Endothelial cell (in vitro differentiated cells): Measurements from ENCODE around the gene PLEKHA3. TPM values are rescaled to one million over a fixed set of nuclear protein-coding genes. Genes with fewer than 3 reads are reported as not detected.

Experiments used
- DNase-seq: peaks from one replicate; pipeline ENCODE4 v3.0.0; 2021; ENCODE audit warnings: low spot score
- H3K27ac Mint-ChIP-seq: one replicate; pipeline ENCODE4 v1.8.0; 2021; ENCODE audit warnings: mixed read lengths, inconsistent platforms; ENCODE audit not compliant: unreplicated experiment
- H3K27me3 Mint-ChIP-seq: one replicate; pipeline ENCODE4 v1.8.0; 2021; ENCODE audit warnings: mild to moderate bottlenecking, moderate library complexity, mixed read lengths, inconsistent platforms; ENCODE audit not compliant: unreplicated experiment
- H3K36me3 Mint-ChIP-seq: one replicate; pipeline ENCODE4 v1.8.0; 2021; ENCODE audit warnings: mild to moderate bottlenecking, low read depth, mixed read lengths, inconsistent platforms; ENCODE audit not compliant: unreplicated experiment
- H3K4me1 Mint-ChIP-seq: one replicate; pipeline ENCODE4 v1.8.0; 2021; ENCODE audit warnings: mild to moderate bottlenecking, mixed read lengths, inconsistent platforms; ENCODE audit not compliant: unreplicated experiment
- H3K4me3 Mint-ChIP-seq: one replicate; pipeline ENCODE4 v1.8.0; 2021; ENCODE audit warnings: mild to moderate bottlenecking, mixed read lengths, inconsistent platforms; ENCODE audit not compliant: unreplicated experiment
- H3K9me3 Mint-ChIP-seq: one replicate; pipeline ENCODE4 v1.8.0; 2021; ENCODE audit warnings: mixed read lengths, inconsistent platforms; ENCODE audit not compliant: unreplicated experiment
- CTCF ChIP-seq: fragments of 200-600 bp; sonication (generic); IDR thresholded peaks from one replicate; pipeline ENCODE4 v1.5.0; 2021; ENCODE audit warnings: antibody characterized with exemption; ENCODE audit not compliant: unreplicated experiment
- total RNA-seq: library from RNA; stranded (reverse); fragmentation: NEBNext Ultra II Directional; extraction: Animal tissue kit (Norgen Biotek cat#: 25700); gene quantifications from one replicate; pipeline ENCODE4 v1.2.1, GENCODE V29; 2021; ENCODE audit not compliant: unreplicated experiment

Gene PLEKHA3
- total RNA-seq, 1 donor from 2014 or later = 20.4 TPM

GRCh38 chr2:178478439-178479274, 1.6 kb upstream of the PLEKHA3 start, which contains the start of gene FKBP7:
TSS of gene FKBP7 (minus strand) at chr2:178478600. CDS start at chr2:178478499, 101 bp downstream.
- peak within 1 kb of the TSS; percentile 94 for H3K4me3 Mint-ChIP-seq
- DNase-seq = peak; percentile 85
- H3K36me3 Mint-ChIP-seq = no peaks in the 10 kb centered on the region
- peak within 1 kb of the TSS; percentile 87 for H3K27ac Mint-ChIP-seq
- peaks cover 14% of the 10 kb centered on the region for H3K4me1 Mint-ChIP-seq
- peaks cover 5% of the 10 kb centered on the region for H3K27me3 Mint-ChIP-seq
- H3K9me3 Mint-ChIP-seq = no peaks in the 10 kb centered on the region
- TF ChIP-seq CTCF = no peak

- H3K27me3 Mint-ChIP-seq = peaks cover 5% of the 10 kb centered on the region
- no peaks in the 10 kb centered on the region for H3K9me3 Mint-ChIP-seq
- peaks cover 14% of the 10 kb centered on the region for H3K4me1 Mint-ChIP-seq
- H3K4me3 Mint-ChIP-seq = peak overlapping the region; percentile 94
- no peak for DNase-seq
- no peak for TF ChIP-seq CTCF
- H3K36me3 Mint-ChIP-seq = no peaks in the 10 kb centered on the region
- peak overlapping the region; percentile 87 for H3K27ac Mint-ChIP-seq
These were observed 1.0 kb upstream of the PLEKHA3 start for GRCh38 chr2:178479275-178479616.

GRCh38 chr2:178479758-178480226, 465 bp upstream of the PLEKHA3 start:
- no peak for DNase-seq
- Mint-ChIP-seq H3K4me1 (peaks cover 14% of the 10 kb centered on the region), H3K4me3 (peak overlapping the region; percentile 94), H3K27me3 (peaks cover 5% of the 10 kb centered on the region), H3K9me3 (no peaks in the 10 kb centered on the region), H3K27ac (peak overlapping the region; percentile 31), H3K36me3 (no peaks in the 10 kb centered on the region)
- no peak for TF ChIP-seq CTCF

GRCh38 chr2:178482437-178482836, 2.2 kb downstream of the PLEKHA3 start:
- H3K4me1 Mint-ChIP-seq = peaks cover 14% of the 10 kb centered on the region
- no peak for TF ChIP-seq CTCF
- peaks cover 5% of the 10 kb centered on the region for H3K27me3 Mint-ChIP-seq
- no peak overlapping the region for H3K4me3 Mint-ChIP-seq
- H3K9me3 Mint-ChIP-seq = no peaks in the 10 kb centered on the region
- DNase-seq = no peak
- H3K36me3 Mint-ChIP-seq = no peaks in the 10 kb centered on the region
- H3K27ac Mint-ChIP-seq = no peak overlapping the region
